Measurements from ENCODE around the gene C11orf24.
"Not testable (repeated sequence)": the region's sequence is repeated elsewhere in the genome, so short reads cannot be mapped to it uniquely, and the experiment has no call there.

Gene C11orf24

GRCh38 chr11:68257477-68258362 is 14.1 kb downstream of the C11orf24 start:
- H3K4me3 ChIP-seq (ENCODE audit: low read depth, low read length): no peak overlapping the region
- TF ChIP-seq CTCF (IDR thresholded peaks at IDR 0.05; ENCODE audit: low read depth, low read length): peak; percentile 72

GRCh38 chr11:68256331-68256741 is 15.4 kb downstream of the C11orf24 start:
- no peak for TF ChIP-seq CTCF (IDR thresholded peaks at IDR 0.05; ENCODE audit: low read depth, low read length)

GRCh38 chr11:68255526-68255925 is 16.2 kb downstream of the C11orf24 start:
- no peak overlapping the region for H3K4me3 ChIP-seq (ENCODE audit: low read depth, low read length)
- no peak for TF ChIP-seq CTCF (IDR thresholded peaks at IDR 0.05; ENCODE audit: low read depth, low read length)

More at GRCh38 chr11:68256331-68256741, 15.4 kb downstream of the C11orf24 start:
- no peak overlapping the region for H3K4me3 ChIP-seq (ENCODE audit: low read depth, low read length)

GRCh38 chr11:68254421-68254820 is 17.4 kb downstream of the C11orf24 start:
- no peak overlapping the region for H3K4me3 ChIP-seq (ENCODE audit: low read depth, low read length)
- TF ChIP-seq CTCF (IDR thresholded peaks at IDR 0.05; ENCODE audit: low read depth, low read length): no peak

- TF ChIP-seq CTCF (IDR thresholded peaks at IDR 0.05; ENCODE audit: low read depth, low read length): no peak
- H3K4me3 ChIP-seq (ENCODE audit: low read depth, low read length): no peak overlapping the region
These were observed 20.0 kb downstream of the C11orf24 start for GRCh38 chr11:68251765-68252164.

GRCh38 chr11:68244912-68245311 is 26.9 kb downstream of the C11orf24 start:
- H3K4me3 ChIP-seq (ENCODE audit: low read depth, low read length): not testable (repeated sequence)

- not testable (repeated sequence) for H3K4me3 ChIP-seq (ENCODE audit: low read depth, low read length)
These were observed 27.9 kb downstream of the C11orf24 start for GRCh38 chr11:68243847-68244246.

- no peak for TF ChIP-seq CTCF (IDR thresholded peaks at IDR 0.05; ENCODE audit: low read depth, low read length)
These were observed 29.2 kb downstream of the C11orf24 start for GRCh38 chr11:68242616-68243015.

More at GRCh38 chr11:68242616-68243015, 29.2 kb downstream of the C11orf24 start:
- no peak overlapping the region for H3K4me3 ChIP-seq (ENCODE audit: low read depth, low read length)
